Stimulated activated CD8-positive, alpha-beta memory T cell treated with anti-CD3 and anti-CD28 coated beads, Interleukin-2, amount 100 ng/mL, for 1 hour (primary cell): Measurements from ENCODE around the gene PDGFD.

Experiments
- DNase-seq, 2 donors: peaks; one replicate each; pipeline ENCODE4 v3.0.0-alpha.2; 2020; ENCODE audit warnings: low read depth in 2 of 2

Gene PDGFD

DNA sequence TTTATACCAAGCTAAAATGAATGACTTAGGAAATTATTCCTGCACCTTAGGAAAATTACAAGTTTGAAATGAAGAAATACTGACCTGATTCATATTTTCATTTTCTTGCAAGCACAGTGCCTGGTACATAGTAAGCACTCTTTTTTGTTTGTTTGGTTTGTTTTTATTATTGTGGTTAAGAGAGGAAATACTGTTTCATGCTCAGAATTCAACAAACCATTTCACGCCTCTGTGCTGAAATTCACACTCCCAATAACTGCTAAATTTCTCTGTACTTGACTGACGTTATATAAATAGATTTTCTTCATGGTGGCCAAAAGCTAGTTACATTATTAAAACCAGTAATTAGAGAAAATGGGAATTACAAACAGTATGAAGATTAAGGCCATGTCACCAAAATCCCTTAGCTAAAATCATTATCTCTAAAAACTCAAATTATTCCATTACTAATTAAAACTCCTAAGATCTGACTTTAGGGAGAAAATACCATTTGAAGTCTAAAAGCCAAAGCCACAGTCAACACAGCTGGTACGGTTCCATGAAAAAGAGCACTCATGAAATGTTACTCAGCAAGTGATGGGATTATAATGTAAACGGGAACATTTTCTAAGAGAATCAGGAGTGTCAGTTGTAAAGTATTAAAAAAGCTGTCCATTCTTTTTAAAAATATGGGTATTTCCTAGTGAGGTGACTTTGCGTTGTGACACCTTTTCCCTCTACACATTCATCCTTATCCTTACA, 205.3 kb downstream of the PDGFD start:
- DNase-seq, result no peak

DNA sequence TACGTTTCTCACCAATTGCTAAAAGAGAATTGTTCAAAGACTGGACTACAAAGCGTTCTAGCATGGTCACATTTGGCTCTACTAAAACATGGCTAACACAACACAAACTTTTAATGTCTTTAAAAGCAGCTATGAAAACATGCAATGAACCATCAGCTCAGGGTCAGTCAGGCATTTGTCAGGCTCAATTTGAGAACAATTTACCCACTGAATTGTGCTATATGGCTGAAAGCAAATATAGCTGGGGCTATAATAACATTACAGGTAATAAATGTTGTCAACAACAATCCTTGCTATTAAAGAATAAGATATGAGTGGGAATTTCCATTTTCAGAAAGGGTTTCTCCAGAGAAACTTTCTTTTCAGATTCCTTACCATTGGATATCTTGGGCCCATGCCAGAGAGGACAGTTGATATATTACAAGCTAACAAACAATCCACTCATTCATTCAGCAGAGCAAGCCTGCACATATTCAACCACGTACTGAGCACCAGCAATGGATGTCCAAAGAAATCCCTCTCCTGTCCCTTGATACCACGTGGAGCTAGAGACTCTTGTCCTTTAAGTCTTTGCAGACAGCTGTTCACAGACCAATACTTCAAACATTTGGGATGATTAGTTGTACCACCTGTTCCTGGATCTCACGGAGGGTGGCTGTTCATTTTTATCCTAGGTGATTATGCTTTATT, 210.0 kb downstream of the PDGFD start:
- no peak for DNase-seq

DNA sequence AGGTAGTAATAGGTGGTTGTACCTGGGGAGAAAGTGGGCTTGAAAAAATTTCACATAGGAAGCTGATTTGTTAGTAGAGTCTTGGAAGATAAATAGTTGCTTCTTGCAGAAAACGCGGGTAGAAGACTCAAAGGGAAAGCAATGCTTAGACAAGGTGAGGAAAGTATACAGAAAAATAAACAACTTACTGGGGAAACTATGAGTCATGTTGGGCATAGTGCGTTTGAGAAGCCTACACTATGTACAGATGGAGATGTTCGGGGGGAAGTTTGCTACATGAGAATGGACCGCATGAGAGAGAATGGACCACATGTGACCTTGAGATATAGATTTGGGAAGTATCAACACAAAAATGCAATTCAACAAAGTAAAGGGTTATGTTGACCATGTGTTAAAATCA, 214.2 kb downstream of the PDGFD start:
- no peak for DNase-seq

DNA sequence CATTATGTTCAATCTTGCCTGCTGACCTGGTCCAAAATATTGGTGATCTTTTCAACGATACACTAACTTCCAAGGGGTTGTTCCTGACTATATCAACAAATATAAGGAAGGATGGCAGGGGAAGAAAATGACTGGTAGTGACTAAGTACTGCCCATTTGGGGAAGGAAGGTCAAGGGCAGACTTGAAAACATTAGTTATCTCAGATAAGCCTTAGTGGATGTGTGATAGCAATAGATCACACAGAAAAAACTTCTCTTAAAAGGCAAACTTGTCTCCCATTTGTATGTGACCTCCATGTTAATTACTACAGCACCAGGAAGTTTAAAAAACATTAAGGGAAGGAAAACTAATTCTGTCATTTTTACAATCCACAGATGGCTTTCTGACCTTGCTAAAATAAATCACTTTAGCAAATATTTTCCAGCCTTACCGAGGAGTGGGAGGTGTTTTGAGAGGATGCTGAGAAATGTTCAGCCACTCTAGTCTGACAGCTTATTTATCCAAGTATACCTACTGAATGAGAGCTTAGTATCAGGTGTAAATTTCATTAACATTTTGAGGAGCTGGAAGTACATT, 215.7 kb downstream of the PDGFD start:
- DNase-seq, result no peak

DNA sequence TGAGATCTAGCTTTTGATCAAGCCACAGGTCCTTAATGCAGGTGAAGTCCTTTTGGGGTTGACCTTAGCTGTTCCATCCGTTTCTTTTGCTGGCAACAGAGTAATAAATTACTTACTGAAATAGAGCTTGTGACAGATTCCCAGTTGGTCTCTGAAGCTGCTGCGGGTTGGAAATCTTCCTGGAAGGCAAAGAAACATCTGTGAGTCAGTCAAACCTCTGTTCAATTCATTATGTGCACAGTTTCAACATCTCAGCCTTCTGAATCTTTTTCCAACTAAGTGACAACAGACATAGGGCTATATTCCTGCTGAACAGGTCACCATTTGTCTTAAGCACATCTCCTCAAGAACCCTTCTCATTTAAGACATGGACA, 216.4 kb downstream of the PDGFD start:
- DNase-seq, result no peak

DNA sequence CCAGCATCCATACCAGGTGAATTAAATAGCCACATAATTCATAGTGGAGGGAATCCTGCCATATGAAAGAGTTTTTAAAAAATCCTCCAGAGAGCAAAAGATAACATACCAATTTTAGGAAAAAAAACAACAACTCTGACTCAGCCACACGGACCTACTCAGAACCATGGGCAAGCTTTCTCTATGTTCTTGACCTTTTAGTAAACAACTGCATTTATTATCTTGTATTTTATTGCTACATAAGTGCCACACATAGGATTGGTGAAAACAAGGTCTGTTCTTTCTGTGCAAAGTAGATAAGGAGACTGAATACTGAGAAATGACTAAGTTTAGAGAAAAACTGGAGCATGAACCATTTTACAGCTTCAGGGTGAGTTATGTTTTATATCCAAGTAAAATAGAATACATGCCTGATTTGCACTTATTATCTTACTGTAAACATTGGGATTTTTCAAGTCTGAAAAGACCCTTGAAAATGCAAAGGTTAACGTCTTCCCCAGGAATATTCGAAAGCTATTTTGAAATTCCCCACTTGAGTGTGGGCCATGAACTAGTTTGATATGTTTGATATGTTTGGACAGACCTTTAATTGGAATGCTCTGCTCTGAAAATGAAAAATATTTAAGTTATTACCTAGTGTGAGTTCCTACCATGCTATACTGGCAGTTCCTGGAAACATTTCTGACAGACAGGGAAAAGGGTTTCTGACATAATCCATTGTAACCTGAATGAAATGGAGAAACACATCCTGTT, 217.0 kb downstream of the PDGFD start:
- DNase-seq, result no peak

DNA sequence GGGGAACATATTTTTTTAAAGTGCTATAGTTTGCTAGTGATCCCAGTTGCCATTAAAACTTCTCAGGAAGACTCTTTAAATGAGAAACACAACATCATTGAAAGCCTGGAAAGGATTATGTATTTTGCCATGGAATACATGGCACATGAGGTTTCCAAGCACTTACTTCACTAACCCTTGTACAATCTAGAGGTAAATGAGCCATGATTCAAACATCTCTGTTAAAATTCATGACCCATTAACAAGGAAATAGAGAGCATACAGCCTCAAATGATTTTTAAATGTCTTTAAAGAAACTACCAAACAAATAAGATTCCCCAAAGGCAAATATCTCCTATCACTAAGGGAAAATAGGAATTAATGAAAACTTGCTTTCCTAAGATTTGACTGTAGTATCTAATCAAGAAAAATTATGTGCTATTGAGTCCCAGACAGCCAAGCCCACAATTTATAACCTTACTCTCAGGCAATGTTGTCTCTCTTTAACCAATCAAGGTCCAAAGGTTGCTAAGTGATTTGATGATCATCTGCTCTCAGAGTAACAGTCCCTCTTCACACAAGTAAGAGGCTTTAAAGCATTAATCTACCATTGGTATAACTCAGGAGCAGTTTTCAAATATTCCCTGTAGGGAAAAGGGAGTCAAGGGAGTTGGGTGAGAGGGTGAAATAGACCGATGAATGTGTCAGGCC, 219.6 kb downstream of the PDGFD start:
- no peak for DNase-seq

DNA sequence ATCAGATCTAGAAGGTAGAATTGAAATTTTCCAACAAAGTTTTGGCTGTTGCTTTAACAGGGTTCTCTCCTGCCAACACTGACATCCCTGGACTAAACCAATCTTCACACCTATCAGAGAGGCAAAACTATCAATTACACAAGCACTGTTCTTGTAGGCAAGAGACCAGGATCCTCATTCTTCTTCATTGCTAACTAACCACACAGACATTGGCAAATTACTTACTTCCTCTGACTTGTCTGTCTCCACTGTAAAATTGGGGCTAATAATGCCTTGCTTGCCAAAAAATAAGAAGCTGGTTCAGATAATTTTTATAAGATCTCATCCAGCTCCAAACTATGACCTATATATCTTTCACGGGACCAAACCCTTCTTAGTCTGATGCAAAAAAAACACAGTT, 221.3 kb downstream of the PDGFD start:
- DNase-seq, result no peak

DNA sequence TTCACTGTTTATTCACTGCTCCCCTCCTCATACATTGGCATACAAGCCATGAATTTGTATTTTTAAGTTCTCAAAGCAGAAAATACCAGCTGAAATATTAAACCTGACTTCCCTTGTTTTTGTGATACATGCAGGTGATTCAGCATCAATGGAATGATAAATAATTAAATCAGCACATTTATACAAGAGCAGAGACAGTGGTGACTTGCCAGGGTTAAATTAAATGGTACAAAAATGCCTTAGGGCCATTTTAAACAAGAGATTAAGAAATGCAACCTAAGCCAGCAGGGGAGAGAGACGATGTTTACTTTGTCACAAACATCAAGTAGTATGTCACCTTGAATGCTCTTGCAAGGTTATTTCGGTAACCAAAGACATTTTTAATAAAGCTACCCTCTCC, 223.4 kb downstream of the PDGFD start:
- no peak for DNase-seq

DNA sequence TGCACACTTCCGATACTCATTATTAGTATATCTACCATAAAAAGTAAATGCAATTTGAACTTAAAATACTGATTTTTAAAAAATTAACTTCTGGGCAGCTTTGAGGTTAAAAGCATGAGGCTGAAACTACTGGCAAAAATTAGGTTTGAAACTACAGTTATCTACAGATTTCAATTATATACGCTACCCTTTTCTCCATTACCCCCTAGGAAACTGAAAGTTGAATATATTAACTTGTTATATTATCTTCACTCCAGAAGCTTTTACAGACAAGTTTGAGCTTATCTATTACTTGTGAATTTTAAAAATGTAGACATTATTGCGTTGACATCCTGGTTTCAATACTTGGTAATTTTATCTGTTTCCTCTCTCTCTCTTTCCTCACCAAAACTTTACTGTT, 224.3 kb downstream of the PDGFD start:
- DNase-seq, result no peak

DNA sequence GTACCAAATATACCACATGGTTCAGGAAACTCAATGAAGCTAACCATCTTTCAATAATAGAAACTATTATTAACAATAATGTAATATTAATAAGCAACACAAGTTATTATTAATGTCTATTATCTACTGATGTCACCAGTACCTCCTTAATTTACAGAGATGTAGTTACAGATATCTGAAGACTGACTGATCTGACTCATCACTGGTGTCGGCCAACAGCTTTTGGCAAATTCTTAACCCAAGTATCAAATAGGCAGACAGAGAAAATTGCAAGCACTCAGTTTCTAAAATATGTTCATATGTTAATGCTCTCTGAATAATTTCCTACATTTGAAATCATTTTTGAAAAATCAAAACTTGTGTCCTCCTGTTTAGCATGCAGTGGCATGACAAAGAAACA, 227.9 kb downstream of the PDGFD start:
- no peak for DNase-seq

DNA sequence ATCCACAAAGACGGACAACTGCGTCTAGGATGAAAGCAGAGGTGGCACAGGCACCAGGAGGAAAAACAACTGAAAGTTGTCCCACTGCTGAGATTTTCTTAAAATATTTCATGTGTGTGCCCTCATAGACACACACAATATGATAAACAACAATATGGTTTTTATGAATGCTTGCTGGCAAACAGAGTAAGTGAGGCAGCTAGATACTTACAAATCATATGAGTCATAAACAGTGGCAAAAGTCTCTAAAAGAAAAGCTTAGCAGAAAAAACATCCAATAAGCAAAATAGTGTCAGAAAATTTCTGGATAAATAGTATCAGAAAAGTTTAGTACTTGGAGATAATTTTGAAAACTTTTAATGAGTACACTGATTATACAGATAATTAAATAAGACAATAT, 228.7 kb downstream of the PDGFD start:
- no peak for DNase-seq

DNA sequence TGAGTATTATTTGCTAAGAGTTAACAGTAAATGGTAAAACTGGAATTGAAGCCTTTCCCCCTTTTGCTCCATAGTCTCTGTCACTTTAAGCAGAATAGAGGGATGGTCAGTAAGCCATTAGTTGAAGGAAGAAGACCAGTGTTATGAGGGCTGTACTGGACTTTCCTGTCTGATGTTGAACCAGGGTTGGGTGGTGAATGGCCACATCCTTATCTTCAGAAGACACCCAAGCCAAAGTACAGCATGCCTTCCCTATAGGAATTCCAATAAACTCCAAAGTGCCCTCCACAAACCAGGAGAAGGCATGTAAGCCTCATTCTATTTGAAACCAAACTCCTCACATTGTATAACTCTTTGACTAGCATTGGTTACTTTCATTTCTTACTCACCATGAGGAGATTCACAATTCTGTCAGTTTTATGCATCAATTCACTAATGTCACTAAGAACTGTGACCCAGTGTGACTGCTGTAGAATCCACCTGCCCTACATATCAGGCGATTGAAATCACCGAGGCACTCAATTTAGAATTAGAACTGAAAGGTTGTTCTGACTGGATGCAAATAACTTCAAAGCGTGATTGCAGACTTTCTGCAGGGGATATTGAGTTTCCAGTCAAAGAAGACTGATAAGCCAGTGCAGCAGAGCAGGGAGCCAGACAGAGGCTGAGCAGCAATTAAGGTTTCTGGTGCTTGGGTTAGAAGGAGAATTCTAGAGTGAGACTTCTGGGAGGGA, 234.6 kb downstream of the PDGFD start:
- no peak for DNase-seq

DNA sequence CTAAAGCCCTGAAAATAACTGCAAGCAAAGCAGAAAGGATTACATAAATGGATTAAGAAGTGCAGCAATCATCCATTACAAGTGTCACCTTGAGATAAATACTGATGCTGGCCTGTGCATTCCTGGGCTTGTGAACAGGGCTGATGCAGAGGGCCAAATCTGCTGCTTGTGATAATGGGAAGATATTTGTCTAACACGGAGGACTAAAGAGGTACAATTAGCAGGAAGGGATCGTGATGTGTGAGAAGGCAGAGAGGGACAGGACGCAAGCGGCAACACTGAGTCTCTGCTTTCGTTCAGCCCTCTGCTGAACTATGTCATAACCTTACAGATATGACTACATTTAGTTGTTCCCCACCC, 235.2 kb downstream of the PDGFD start:
- no peak for DNase-seq

DNA sequence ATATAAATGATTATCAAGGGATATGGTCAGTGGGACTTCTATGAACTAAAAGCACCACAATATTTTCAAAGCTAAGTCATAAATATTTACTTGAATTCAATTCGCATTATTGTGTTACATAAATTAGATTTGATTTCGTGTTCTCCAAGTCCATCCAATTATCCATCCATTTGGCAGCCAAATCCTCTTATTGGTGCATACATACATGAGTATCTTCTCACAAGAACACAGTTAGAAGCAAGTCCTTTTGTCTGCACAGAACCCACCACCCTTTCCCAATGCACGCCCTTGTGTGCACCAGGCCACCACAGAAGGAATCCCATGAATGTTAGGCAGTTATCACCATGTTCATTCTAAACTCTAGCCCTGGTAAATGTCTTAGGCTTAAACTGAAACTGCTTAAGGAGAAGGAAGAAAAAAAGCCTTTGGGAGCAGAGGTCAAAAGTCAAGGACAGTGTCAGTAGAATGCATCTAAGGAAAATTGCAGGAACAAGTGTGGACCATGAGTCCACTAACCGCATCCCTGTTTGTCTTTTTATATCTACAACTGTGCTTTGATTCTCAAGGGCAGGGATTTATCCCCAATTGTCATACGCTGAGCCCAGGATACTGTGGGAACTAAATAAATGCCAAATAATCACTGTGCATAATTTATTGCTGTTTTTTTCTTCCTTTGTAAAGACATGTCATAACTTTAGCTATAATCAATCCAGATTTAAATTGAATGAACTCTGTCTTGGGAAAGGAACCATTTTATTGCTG, 235.7 kb downstream of the PDGFD start:
- DNase-seq, result no peak

DNA sequence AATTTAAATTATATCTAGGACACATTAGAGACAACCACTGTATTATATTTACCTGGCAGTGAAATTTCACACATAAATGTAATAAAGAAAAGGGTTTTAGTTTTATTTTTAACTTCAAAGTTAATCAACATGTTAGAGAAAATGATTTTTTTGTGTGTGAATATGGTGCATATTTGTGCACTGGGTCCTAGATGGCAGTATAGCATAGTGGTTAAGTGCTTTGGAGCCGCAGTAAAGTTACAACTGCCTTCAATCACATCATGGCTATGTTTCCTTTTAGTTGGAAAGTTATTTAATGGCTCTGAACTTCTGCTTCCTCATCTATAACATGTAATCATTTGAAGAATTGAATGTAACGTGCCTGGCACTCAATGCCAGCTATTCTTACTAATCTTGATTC, 236.4 kb downstream of the PDGFD start:
- no peak for DNase-seq

DNA sequence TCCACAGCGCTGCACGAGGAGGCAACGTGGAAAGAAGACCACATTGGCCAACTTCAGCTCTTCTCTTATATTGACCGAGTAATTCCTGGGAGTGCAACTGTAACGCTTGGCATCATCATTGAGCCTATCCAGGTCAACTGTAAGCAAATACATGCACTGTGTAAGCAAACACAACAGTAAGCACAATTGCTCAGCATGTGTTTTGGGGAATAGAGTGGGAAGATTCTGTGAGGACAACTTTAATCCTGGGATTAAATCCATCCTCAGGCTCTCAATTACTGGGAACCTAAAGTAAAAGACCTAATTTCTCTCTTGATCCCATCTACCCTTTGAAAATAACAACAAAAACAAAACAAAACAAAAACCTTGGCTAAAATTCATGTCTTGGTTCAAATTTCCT, 237.0 kb downstream of the PDGFD start:
- DNase-seq, result no peak

DNA sequence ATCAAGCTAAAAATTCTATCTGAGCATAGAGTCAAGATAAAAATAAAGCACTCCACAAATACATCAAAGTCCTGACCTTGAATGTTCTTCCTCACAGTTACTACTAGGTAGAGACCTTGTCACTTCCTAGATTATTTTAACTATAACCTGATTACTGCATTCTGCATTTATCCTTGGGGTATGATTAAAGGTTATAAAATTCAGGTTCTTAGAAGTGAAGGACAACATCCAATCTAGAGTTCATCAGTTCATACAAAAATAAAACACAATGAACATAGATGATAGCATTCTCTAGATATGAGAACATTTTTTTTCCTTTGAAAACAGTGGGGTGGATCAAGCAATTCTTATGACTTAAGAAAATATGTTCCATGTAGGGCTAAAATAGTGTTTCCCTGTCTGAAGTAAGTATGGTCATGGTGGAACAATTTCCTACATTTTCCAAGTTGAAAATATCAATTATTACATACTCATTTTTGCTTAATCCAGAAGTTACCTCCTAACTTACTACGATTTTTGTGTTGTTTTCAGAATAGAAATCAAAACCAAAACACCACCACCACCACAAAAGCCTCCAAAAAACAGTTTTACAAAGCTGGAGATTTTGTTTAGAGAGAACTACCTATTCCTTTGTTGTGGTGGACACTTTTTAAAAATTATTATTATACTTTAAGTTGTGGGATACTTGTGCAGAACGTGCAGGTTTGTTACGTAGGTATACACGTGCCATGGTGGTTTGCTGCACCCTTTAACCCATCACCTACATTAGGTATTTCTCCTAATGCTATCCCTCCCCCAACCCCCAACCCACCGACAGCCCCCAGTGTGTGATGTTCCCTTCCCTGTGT, 239.6 kb downstream of the PDGFD start:
- DNase-seq, result no peak

DNA sequence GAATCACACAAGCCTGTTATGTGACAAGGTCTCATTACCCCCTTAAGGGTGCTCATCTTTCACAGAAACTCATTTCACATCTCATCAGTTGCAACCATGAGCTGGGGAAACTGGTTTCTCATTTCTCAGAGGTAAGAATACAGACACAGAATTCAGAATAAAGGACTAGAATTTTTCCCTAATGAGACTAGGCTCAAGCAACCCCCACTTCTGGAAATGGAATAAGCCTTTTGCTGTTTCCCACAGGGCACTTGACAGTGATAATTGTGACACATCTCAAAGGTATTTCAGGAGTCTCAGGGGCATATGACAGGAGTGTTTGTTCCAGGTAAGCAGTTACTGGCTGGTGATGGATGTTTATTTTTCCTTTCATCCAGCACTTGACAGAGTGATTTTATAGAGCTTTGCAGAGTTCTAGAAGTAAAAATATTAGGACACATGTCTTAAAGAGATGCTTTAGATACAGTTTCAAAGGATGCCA, 240.5 kb downstream of the PDGFD start:
- no peak for DNase-seq

DNA sequence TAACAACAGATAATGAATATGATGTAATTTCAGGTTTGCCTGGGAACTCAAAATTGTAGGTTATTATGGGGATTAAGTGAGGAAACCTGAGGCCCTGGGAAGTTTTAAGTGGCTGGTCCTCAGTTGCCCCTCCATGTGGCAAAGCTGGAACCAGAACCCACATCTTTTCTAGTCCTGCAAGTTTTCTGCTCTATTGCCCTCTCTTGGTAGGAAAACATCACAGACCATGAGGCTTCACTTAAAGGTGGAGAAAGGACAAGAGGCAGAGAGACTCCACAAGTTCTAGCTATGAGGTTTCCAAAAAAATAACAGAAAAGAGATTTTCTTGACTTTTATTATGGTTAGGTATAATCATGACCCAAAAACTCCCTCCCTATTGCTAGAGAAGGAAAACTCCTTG, 243.0 kb downstream of the PDGFD start:
- DNase-seq, result no peak
